SU-DHL-6 (cell line): ENCODE data around the gene NEGR1.

Source experiments
- H2AFZ ChIP-seq: fragments of 200-600 bp; sonication (generic); 2 replicates; pipeline ENCODE4 v1.6.1; 2014; ENCODE audit warnings: low read depth, mild to moderate bottlenecking, moderate library complexity, mixed read lengths, antibody characterized with exemption, low read length; ENCODE audit not compliant: severe bottlenecking
- H3F3A ChIP-seq: fragments of 200-600 bp; shearing (Covaris generic); 2 replicates; pipeline ENCODE4 v1.6.0; 2016; ENCODE audit warnings: antibody characterized with exemption, mild to moderate bottlenecking; ENCODE audit not compliant: insufficient read depth
- H3K27ac ChIP-seq: fragments of 200-600 bp; sonication (generic); 2 replicates; pipeline ENCODE4 v1.5.1; 2016; ENCODE audit warnings: low read depth, mild to moderate bottlenecking, low read length, moderate library complexity, mixed read lengths
- H3K27me3 ChIP-seq: fragments of 200-600 bp; sonication (generic), shearing (Covaris generic); 2 replicates; pipeline ENCODE4 v1.6.0; 2014; ENCODE audit warnings: mild to moderate bottlenecking, low read length
- H3K36me3 ChIP-seq: fragments of 200-600 bp; sonication (generic); 2 replicates; pipeline ENCODE4 v1.6.1; 2014; ENCODE audit warnings: mild to moderate bottlenecking, low read length, mixed read lengths
- H3K4me2 ChIP-seq: fragments of 300-600, 200-600 bp; shearing (Covaris generic), sonication (generic); 2 replicates; pipeline ENCODE4 v1.6.0; 2014; ENCODE audit warnings: low read length, low read depth, mild to moderate bottlenecking; ENCODE audit not compliant: poor library complexity, severe bottlenecking
- H3K4me3 ChIP-seq: fragments of 200-600 bp; sonication (generic); 2 replicates; pipeline ENCODE4 v1.5.1; 2014; ENCODE audit warnings: antibody characterized with exemption, low read length, mild to moderate bottlenecking, mixed read lengths; ENCODE audit not compliant: insufficient read depth, poor library complexity, severe bottlenecking
- H3K79me2 ChIP-seq: fragments of 200-600 bp; sonication (generic); 2 replicates; pipeline ENCODE4 v1.6.1; 2014; ENCODE audit warnings: mild to moderate bottlenecking, low read length, moderate library complexity; ENCODE audit not compliant: insufficient read depth
- H3K9ac ChIP-seq: fragments of 200-600 bp; sonication (generic); 2 replicates; pipeline ENCODE4 v1.7.0; 2014; ENCODE audit warnings: mild to moderate bottlenecking, low read length
- H3K9me2 ChIP-seq: fragments of 200-600 bp; sonication (generic); replicated peaks from 2 replicates; pipeline ENCODE4 v1.6.1; 2014; ENCODE audit warnings: low read length; ENCODE audit not compliant: insufficient read depth
- H3K9me3 ChIP-seq: fragments of 200-600 bp; sonication (generic); 2 replicates; pipeline ENCODE4 v1.6.1; 2014; ENCODE audit warnings: low read length, mixed read lengths; ENCODE audit not compliant: insufficient read depth
- H4K20me1 ChIP-seq: fragments of 200-600 bp; sonication (generic); 2 replicates; pipeline ENCODE4 v1.6.1; 2014; ENCODE audit warnings: low read depth, mild to moderate bottlenecking, antibody characterized with exemption, low read length, moderate library complexity, mixed read lengths
- EZH2phosphoT487 ChIP-seq: fragments of 200-600 bp; sonication (generic), shearing (Covaris generic); conservative IDR thresholded peaks from 2 replicates; pipeline ENCODE4 v1.6.1; 2018; ENCODE audit warnings: mild to moderate bottlenecking, antibody characterized with exemption, low read length, moderate library complexity, mixed read lengths
- TF ChIP-seq, protein P1 (sequence below): fragments of 200-600 bp; sonication (generic); IDR thresholded peaks from one replicate; pipeline ENCODE4 v1.5.1; 2017; ENCODE audit warnings: antibody characterized with exemption, mild to moderate bottlenecking, low read length, moderate library complexity; ENCODE audit not compliant: insufficient read depth, poor library complexity, severe bottlenecking

NEGR1 gene

DNA sequence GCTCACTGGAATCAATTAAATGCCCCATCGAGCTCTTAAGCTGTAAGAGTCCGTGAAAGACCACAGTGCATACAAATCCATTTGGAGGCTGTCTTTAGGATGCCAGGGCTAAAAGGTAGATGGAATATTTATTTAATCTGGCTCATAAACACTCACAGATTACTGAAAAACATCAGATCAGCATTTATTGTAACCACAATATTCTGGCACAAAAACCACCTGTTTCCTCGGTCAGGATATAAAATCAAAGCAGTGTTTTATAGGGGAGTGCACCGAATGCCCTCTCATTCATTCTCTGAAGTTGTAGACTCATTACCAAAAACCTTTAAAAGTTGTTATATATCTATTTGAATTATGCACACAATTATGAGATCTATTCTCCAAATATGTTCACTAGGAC is 500.9 kb downstream of the NEGR1 start:
- Histone ChIP-seq H3K27ac (no peak overlapping the region), H3K4me2 (no peak overlapping the region), H3K36me3 (no peaks in the 10 kb centered on the region), H3F3A (no peaks in the 10 kb centered on the region), H3K9ac (no peak overlapping the region), H3K79me2 (no peaks in the 10 kb centered on the region), H2AFZ (no peak overlapping the region), H3K27me3 (no peaks in the 10 kb centered on the region), H3K9me3 (no peaks in the 10 kb centered on the region), H4K20me1 (no peaks in the 10 kb centered on the region), H3K4me3 (no peak overlapping the region), H3K9me2 (no peaks in the 10 kb centered on the region; the same call in 1 of the 2 replicates)
- TF ChIP-seq, protein P1, sequence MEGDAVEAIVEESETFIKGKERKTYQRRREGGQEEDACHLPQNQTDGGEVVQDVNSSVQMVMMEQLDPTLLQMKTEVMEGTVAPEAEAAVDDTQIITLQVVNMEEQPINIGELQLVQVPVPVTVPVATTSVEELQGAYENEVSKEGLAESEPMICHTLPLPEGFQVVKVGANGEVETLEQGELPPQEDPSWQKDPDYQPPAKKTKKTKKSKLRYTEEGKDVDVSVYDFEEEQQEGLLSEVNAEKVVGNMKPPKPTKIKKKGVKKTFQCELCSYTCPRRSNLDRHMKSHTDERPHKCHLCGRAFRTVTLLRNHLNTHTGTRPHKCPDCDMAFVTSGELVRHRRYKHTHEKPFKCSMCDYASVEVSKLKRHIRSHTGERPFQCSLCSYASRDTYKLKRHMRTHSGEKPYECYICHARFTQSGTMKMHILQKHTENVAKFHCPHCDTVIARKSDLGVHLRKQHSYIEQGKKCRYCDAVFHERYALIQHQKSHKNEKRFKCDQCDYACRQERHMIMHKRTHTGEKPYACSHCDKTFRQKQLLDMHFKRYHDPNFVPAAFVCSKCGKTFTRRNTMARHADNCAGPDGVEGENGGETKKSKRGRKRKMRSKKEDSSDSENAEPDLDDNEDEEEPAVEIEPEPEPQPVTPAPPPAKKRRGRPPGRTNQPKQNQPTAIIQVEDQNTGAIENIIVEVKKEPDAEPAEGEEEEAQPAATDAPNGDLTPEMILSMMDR, result no peak

DNA sequence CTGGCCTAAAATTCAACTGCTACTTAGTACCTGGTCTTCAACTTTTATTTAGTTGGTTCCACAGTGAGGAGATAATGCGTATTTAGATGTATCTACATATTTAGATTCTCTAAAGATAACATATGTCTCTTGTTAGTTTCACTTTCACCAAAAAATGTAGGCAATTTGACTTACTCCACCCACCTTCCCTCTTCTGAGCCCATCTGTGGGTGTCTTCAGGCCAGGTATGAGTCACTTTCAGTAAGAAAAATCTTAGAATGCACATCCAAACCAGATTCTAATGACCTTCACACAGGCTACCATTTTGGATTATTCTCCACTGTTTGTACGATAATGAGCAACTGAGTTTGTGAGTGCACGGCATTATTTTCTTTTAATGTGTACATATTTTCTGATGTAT is 501.7 kb downstream of the NEGR1 start:
- Histone ChIP-seq H4K20me1 (no peaks in the 10 kb centered on the region), H3F3A (no peaks in the 10 kb centered on the region), H3K9ac (no peak overlapping the region), H2AFZ (no peak overlapping the region), H3K79me2 (no peaks in the 10 kb centered on the region), H3K4me2 (no peak overlapping the region), H3K9me2 (no peaks in the 10 kb centered on the region), H3K27me3 (no peaks in the 10 kb centered on the region), H3K9me3 (no peaks in the 10 kb centered on the region), H3K36me3 (no peaks in the 10 kb centered on the region), H3K27ac (no peak overlapping the region), H3K4me3 (no peak overlapping the region)
- TF ChIP-seq EZH2phosphoT487, result no peak
- TF ChIP-seq, protein P1, result no peak

DNA sequence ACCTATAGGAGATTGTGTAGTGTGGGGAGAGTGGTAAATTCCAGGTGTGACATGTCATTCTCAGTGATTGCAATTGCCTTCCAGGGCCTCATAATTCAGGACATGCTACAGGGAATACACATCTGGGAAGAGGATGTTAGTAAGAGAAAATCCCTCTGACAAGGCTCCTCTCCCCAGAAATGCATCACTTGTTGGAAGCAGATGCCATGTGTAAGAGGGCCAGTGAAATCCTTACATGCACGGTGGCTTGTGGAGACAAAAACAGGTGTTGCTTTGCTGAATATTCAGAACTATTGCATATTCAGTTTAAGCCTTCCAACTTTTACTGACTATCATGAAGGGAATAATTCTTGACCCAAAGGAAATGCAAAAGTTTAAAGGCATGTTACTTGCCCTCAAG is 503.4 kb downstream of the NEGR1 start:
- H3K4me3 ChIP-seq, result no peak overlapping the region
- H3K27me3 ChIP-seq, result no peaks in the 10 kb centered on the region
- H3F3A ChIP-seq, result no peaks in the 10 kb centered on the region
- no peaks in the 10 kb centered on the region for H4K20me1 ChIP-seq
- H3K79me2 ChIP-seq, result no peaks in the 10 kb centered on the region
- no peaks in the 10 kb centered on the region for H3K36me3 ChIP-seq
- H3K9me3 ChIP-seq, result no peaks in the 10 kb centered on the region
- no peak overlapping the region for H3K4me2 ChIP-seq
- no peak overlapping the region for H3K9ac ChIP-seq
- TF ChIP-seq EZH2phosphoT487, result no peak
- TF ChIP-seq, protein P1, result no peak
- H3K9me2 ChIP-seq, result no peaks in the 10 kb centered on the region
- H3K27ac ChIP-seq, result no peak overlapping the region
- H2AFZ ChIP-seq, result no peak overlapping the region

DNA sequence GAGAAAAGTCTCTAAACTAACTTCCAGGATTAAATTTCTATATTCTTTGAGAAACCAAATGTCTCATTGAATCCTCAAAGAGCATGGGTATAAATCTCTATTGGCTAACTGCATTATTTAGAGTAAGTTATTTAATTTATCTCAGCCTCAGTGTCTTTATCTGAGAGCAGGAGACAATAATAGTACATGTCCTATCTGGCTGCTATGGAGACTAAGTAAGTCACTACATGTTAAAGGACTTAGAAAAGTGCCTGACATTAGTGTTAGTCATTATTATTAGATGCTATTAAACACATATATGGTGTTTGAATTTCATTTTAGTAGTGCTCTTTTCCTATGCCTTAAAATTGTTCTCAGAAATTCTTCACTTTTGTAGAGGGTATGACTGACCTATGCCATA is 505.2 kb downstream of the NEGR1 start:
- Histone ChIP-seq H3K9ac (no peak overlapping the region), H3K79me2 (no peaks in the 10 kb centered on the region), H2AFZ (no peak overlapping the region), H3K9me2 (no peaks in the 10 kb centered on the region), H3K4me3 (no peak overlapping the region), H3K27ac (no peak overlapping the region), H3F3A (no peaks in the 10 kb centered on the region), H3K27me3 (no peaks in the 10 kb centered on the region), H3K4me2 (no peak overlapping the region), H3K9me3 (no peaks in the 10 kb centered on the region), H4K20me1 (no peaks in the 10 kb centered on the region), H3K36me3 (no peaks in the 10 kb centered on the region)
- TF ChIP-seq EZH2phosphoT487, result no peak
- TF ChIP-seq, protein P1, result no peak
